SJCRH30 (cell line): Measurements from ENCODE around the gene TCAF1. TPM values are rescaled to one million over a fixed set of nuclear protein-coding genes. Genes with fewer than 3 reads are reported as not detected.
A peak's percentile ranks its signal among the peaks of the same experiment; 100 is the strongest.
"Not testable (repeated sequence)": the region's sequence is repeated elsewhere in the genome, so short reads cannot be mapped to it uniquely, and the experiment has no call there.

ENCODE experiments used
- DNase-seq, 2 experiments: peaks; one replicate each; pipeline ENCODE4 v3.0.0-alpha.2; 2015 to 2020
- H3K27ac ChIP-seq: fragments of 250-450 bp; sonication (Bioruptor Pico); 2 replicates; pipeline ENCODE4 v1.5.1; 2020; ENCODE audit warnings: mild to moderate bottlenecking, moderate library complexity
- H3K27me3 ChIP-seq: fragments of 250-450 bp; sonication (Bioruptor Pico); 2 replicates; pipeline ENCODE4 v1.5.1; 2020; ENCODE audit warnings: mild to moderate bottlenecking, moderate library complexity
- H3K36me3 ChIP-seq: fragments of 250-450 bp; sonication (Bioruptor Pico); 2 replicates; pipeline ENCODE4 v1.5.1; 2020; ENCODE audit warnings: mild to moderate bottlenecking, moderate library complexity
- H3K4me1 ChIP-seq: fragments of 250-450 bp; sonication (Bioruptor Pico); 2 replicates; pipeline ENCODE4 v1.5.1; 2020; ENCODE audit warnings: mild to moderate bottlenecking, moderate library complexity
- H3K4me3 ChIP-seq: fragments of 250-450 bp; sonication (Bioruptor Pico); 2 replicates; pipeline ENCODE4 v1.5.1; 2020; ENCODE audit warnings: mild to moderate bottlenecking, moderate library complexity
- H3K9me3 ChIP-seq: fragments of 250-450 bp; sonication (Bioruptor Pico); replicated peaks from 2 replicates; pipeline ENCODE4 v1.5.1; 2020; ENCODE audit warnings: mild to moderate bottlenecking, moderate library complexity
- total RNA-seq: library from RNA; depleted of rRNA; stranded (reverse); fragments of >200 nt; shearing (Covaris generic); gene quantifications from 2 replicates; pipeline ENCODE4 v1.2.3, GENCODE V29; 2014

The TCAF1 gene
- total RNA-seq, 1 experiment from 2014 or later, result 72.2 TPM

GRCh38 chr7:143850682-143851081 lies 51.3 kb downstream of the TCAF1 start:
- no peak for DNase-seq

GRCh38 chr7:143849785-143850479 lies 52.0 kb downstream of the TCAF1 start:
- Histone ChIP-seq H3K9me3 (no peaks in the 10 kb centered on the region; the same call in 1 of the 2 replicates), H3K4me1 (no peaks in the 10 kb centered on the region), H3K4me3 (no peak overlapping the region), H3K27me3 (no peaks in the 10 kb centered on the region), H3K36me3 (peaks cover 3% of the 10 kb centered on the region; the same call in 1 of the 2 replicates), H3K27ac (no peak overlapping the region)
- DNase-seq, result no peak

More at GRCh38 chr7:143850682-143851081, 51.3 kb downstream of the TCAF1 start:
- Histone ChIP-seq H3K9me3 (no peaks in the 10 kb centered on the region; the same call in 1 of the 2 replicates), H3K4me1 (no peaks in the 10 kb centered on the region), H3K36me3 (peaks cover 3% of the 10 kb centered on the region; the same call in 1 of the 2 replicates), H3K27me3 (no peaks in the 10 kb centered on the region), H3K27ac (no peak overlapping the region), H3K4me3 (no peak overlapping the region)

- Histone ChIP-seq H3K4me1 (no peaks in the 10 kb centered on the region), H3K4me3 (no peak overlapping the region), H3K36me3 (peaks cover 3% of the 10 kb centered on the region; the same call in 1 of the 2 replicates), H3K9me3 (no peaks in the 10 kb centered on the region; the same call in 1 of the 2 replicates), H3K27me3 (no peaks in the 10 kb centered on the region), H3K27ac (no peak overlapping the region)
- DNase-seq, result no peak
Measured at GRCh38 chr7:143848192-143848591, 53.8 kb downstream of the TCAF1 start.

DNA sequence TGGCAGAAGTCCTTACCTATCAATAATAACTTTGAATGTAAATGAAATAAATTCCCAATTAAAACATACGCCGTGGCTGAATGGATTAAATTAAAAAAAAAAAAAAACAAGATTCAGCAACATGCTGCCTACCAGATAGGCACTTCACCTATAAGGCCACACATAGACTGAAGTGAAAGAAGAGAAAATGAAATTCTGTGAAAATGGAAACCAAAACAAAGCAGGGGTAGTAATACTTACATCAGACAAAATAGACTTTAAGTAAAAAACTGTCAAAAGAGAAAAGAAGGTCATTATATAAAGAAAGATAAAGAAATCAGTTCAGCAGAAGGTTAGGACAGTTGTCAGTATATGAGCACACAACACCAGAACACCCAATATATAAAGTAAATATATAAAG lies 55.3 kb downstream of the TCAF1 start:
- H3K36me3 ChIP-seq, result peaks cover 3% of the 10 kb centered on the region; the same call in 1 of the 2 replicates
- no peaks in the 10 kb centered on the region for H3K27me3 ChIP-seq

DNA sequence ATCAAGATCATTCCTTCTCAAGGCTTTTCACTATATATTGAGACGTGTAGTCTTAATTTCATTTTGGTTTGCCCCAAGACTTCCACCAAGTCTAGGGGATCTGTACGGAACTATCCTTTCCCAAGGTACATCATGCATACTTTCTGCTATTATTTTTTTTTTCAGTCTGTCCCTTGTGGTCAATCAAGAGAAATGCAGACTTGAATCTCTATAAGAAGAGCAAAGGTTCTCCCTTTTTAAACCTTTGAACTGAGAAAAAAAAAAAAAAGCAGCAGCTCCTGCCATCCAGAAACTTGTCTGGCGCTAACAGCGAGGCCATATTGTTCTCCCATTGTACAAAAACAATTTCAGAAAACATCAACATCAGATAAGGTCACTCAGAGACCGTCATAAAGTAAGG lies 60.3 kb downstream of the TCAF1 start:
- not testable (repeated sequence) for H3K27ac ChIP-seq, H3K9me3 ChIP-seq, DNase-seq, H3K4me1 ChIP-seq, H3K27me3 ChIP-seq, H3K4me3 ChIP-seq, H3K36me3 ChIP-seq

More for the DNA sequence above, 55.3 kb downstream of the TCAF1 start:
- no peak overlapping the region for H3K27ac ChIP-seq
- no peak overlapping the region for H3K4me3 ChIP-seq
- DNase-seq, result no peak
- no peaks in the 10 kb centered on the region for H3K4me1 ChIP-seq
- H3K9me3 ChIP-seq, result no peaks in the 10 kb centered on the region; the same call in 1 of the 2 replicates

GRCh38 chr7:143840062-143840461 lies 61.9 kb downstream of the TCAF1 start:
- H3K27me3 ChIP-seq, DNase-seq, H3K9me3 ChIP-seq, H3K36me3 ChIP-seq, H3K4me3 ChIP-seq, H3K4me1 ChIP-seq, H3K27ac ChIP-seq: not testable (repeated sequence)

GRCh38 chr7:143837223-143837622 lies 64.8 kb downstream of the TCAF1 start:
- not testable (repeated sequence) for H3K36me3 ChIP-seq, H3K4me1 ChIP-seq, H3K9me3 ChIP-seq, H3K27ac ChIP-seq, H3K27me3 ChIP-seq, H3K4me3 ChIP-seq
- DNase-seq, result peak in 1 of 2 experiments; percentile 83

- H3K27ac ChIP-seq, H3K36me3 ChIP-seq, H3K27me3 ChIP-seq, H3K4me3 ChIP-seq, H3K9me3 ChIP-seq, H3K4me1 ChIP-seq: not testable (repeated sequence)
- peak in 1 of 2 experiments; percentile 92 for DNase-seq
Measured at GRCh38 chr7:143836622-143837021, 65.4 kb downstream of the TCAF1 start.

DNA sequence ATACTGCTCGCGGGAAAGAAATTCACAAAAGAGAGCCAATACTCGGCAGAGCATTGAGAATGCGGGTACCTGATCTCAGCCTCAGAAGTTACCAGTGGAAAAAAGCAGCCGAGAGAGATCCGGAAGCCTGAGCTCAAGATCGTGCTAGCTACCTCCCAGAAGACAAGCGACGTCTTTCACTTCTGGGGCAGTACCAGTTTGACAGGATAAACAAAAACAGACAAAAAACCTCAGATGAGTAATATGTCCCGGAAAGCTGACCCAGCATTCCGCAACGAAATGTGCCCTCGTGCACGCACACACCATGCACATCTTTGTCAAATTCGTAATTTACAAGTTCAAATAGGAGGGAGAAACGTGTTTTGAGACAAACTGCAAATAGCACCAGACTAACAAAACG lies 65.9 kb downstream of the TCAF1 start:
- not testable (repeated sequence) for H3K9me3 ChIP-seq, H3K4me3 ChIP-seq, H3K4me1 ChIP-seq, H3K27me3 ChIP-seq, H3K27ac ChIP-seq, DNase-seq, H3K36me3 ChIP-seq

DNA sequence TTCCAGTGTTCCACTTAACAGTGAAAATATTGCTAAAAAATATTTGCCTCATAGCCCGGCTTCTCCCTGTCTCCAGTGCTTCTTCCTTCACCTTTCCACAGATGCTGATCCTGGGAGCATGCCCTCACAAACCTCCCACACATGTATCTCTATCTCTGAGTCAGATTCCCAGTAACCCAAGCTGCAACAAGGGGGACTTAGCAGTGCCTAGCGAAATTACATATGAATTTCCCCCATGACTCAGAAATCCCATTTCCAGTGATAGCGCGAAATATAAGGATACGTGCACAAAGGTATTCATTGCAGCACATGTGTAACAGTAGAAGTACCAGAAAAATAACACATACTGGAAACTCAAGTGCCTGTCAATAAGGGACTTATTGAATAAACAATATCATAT lies 75.4 kb downstream of the TCAF1 start:
- not testable (repeated sequence) for H3K36me3 ChIP-seq, H3K27me3 ChIP-seq, H3K4me3 ChIP-seq, H3K9me3 ChIP-seq, DNase-seq, H3K27ac ChIP-seq, H3K4me1 ChIP-seq

DNA sequence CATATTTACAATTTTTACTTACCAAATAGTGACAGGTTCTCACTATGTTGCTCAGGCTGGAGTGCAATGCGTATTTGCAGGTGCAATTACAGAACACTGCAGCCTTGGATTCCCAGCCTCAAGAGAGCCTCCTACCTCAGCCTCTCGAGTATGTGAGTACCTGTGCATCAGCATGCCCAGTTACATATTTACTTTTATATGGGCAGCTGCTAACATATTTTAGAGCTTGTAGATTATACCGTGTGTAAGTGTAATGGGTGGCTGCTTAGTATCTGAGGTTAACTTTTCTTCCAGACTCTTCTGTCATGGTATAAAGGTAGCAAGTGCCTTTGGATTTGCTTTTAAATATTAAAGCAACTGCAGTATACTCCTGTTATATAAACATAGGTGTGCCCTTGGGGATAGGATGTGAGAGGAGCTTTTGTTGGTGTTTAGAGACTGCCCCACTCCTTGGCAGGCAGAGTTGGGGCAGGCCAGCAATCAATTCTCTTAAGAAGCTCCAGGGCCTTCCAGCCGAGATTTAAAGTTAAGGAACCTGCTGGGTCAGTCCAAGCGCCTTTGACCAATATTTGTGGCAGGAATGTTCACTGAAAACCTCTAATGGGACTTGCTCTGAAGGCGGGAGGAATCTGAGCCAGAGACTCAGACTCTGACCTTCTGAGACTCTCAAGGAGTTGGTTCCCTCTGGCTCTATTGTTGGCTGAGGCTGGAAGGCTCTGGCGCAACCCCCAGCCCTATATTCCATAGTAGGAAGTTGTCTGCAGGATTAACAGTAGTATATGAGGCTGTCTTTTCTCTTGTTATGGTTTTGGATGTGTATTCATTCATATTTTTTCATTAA lies 77.5 kb downstream of the TCAF1 start:
- H3K4me1 ChIP-seq, H3K27me3 ChIP-seq, H3K36me3 ChIP-seq, H3K4me3 ChIP-seq, H3K27ac ChIP-seq, H3K9me3 ChIP-seq, DNase-seq: not testable (repeated sequence)

- not testable (repeated sequence) for H3K4me3 ChIP-seq, H3K36me3 ChIP-seq, H3K9me3 ChIP-seq, DNase-seq, H3K27ac ChIP-seq, H3K4me1 ChIP-seq, H3K27me3 ChIP-seq
Measured at GRCh38 chr7:143823634-143824294, 78.2 kb downstream of the TCAF1 start.

- not testable (repeated sequence) for H3K27me3 ChIP-seq, DNase-seq, H3K9me3 ChIP-seq, H3K4me3 ChIP-seq, H3K27ac ChIP-seq, H3K4me1 ChIP-seq, H3K36me3 ChIP-seq
Measured at GRCh38 chr7:143821392-143822277, 80.3 kb downstream of the TCAF1 start.

- not testable (repeated sequence) for H3K4me1 ChIP-seq, H3K27ac ChIP-seq, H3K9me3 ChIP-seq, DNase-seq, H3K4me3 ChIP-seq, H3K36me3 ChIP-seq, H3K27me3 ChIP-seq
Measured at GRCh38 chr7:143817873-143818272, 84.1 kb downstream of the TCAF1 start.
